GM21390 (cell line): ENCODE results near the gene TRABD2B.
A peak's percentile ranks its signal among the peaks of the same experiment; 100 is the strongest.

Source experiments
- ATAC-seq: cut with Tn5 transposase; IDR thresholded peaks from one replicate; pipeline ENCODE4 v1.9.1; 2021; ENCODE audit not compliant: unreplicated experiment

TRABD2B gene

DNA sequence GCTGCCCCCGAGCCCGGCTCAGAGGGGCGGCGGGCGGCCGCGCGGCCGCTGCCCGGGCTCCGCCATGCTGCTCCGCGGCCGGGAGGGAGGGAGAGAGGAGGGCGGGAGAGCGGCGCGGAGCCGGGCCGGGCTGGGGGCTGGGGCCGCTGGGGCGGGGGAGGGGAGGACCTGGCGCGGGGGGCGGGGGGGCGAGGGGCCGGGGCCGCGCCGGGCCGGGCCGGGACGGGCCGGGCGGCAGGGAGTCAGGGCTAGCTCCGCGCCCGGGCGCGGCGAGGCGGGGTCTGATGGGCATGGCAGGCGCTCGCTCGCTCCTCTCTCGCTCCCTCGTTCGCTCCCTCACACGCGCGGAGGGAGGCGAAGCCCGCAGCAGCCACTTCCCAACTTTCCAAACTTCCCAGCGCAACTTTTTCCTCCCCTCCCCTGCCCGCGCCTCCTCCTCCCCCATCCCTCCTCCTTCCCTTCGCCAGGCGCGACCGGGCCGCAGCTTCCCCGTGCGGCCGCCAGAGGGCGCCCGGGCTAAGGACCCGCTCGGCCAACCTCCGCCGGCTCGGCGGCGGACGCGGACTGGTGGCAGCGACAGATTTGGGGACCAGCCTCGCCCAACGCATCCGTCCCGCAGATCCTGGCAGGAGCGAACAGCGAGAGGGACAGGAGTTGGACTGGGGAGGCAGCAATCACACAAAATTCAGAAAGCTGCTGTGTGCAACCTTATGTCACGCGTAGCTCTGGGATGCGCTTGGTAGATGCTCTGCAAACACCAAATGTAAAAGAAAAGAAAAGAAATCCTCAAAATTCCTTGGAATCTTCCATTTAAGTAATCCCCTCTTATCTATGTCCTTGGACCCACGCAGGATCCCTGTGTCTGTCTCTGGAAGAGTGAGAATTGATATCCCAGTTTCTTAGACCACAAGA, at the start of gene TRABD2B:
TRABD2B (minus strand) TSS at position 97 of the 912 bp plus-strand sequence.
- ATAC-seq, result peak; percentile 89

DNA sequence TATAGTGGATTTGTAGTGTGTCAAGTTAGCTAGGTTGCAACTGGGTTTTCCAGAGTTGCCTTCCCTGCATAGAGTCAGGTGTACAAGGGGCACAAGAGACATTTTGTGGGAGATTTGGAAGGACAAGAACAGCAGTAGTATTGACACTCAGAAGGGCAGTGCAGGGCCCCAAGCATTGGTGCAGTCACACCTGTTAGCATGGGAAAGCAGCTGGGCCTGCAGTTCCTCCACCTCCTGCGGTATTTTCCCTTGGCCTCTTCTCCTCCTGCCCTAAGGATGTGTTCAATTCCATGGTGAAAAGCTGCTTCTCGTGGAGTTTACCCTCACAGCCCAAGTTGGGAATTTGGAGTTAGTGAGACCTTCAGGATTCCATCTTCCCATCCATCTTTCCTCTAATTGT, 47.1 kb upstream of the TRABD2B start:
- ATAC-seq, result no peak

DNA sequence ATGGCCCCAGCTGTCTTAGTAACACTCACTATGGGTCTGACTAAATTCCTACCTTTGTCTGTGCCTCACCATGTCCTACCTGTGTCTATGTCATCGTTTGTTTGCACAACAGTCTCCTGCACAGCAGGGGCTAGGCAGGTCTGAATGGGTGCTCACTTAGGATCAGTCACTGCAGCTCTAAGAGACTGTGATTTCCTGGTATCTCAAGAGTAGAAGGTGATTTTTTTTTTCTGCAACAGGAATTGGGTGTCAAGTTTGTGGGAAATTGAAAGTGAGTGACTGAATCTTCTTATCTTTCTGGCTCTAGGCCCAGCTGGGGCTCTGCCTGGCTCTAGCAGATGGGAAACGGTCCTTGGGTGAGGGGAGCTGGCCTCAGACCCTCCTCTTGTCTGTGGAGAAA, 46.4 kb upstream of the TRABD2B start:
- ATAC-seq, result no peak

DNA sequence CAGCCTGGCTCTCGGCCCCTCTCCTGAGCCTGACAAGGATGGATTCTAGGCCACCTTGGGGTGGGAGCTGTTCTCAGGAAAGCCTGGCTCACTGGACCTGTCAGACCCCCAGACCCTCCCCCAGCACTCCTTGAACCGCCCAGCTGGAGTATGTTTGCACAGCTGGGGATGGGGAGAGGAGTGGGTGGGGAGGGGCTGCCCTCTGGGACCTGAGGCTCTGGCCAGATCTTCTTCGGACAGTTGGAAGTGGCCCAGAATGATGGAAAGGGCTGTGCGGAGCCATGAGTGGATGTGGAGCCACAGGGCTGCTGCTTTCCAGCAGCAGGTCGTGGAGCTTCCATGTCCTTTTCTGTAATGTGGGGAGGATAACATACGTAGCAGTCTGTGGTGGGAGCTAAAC, 43.0 kb upstream of the TRABD2B start:
- ATAC-seq, result no peak

DNA sequence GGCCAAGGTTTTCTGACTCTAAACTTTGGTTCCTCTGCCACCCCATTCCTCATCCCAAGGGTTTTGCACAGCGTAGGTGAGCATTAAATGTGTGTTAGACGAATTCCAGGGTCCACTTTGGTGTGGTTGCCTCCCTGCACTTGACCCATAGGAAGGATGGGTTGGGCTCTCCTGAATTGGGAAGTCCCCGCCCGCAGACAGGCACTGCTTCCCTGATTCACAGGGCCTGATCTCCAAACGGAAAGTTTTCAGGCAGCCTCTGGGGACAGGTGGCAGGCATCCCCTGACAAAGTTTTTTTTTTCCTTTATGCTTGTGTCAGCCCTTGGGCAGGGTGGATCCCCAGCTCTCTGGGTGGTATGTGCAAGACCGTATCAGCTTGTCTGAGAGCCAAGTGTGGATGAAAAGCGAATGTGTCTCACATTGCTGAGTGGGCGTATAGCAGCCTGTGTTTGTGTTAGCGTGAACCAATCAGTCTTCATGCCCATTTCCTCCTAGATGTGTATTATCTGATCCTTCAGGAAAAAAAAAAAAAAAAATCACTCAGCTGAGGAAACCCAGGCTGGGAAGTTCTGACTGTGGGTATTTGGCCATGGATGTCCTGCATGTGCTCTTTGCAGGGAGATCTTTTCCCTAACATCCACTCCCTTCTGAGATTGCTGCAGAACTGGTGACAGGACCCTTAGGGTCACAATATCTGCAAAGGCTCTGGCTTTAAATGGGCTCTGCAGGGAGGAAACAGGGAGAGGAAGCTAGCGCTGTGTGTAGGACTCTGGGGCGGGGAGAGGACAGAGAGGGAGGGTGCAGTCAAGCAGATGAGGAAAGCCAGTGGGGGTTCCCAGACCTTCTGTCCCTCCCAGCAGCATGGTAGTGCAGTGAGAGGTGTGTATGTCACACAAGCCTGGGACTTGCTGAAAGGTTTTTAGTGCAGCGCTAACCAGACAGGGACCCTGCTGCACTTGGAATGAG, 42.2 kb upstream of the TRABD2B start:
- no peak for ATAC-seq

DNA sequence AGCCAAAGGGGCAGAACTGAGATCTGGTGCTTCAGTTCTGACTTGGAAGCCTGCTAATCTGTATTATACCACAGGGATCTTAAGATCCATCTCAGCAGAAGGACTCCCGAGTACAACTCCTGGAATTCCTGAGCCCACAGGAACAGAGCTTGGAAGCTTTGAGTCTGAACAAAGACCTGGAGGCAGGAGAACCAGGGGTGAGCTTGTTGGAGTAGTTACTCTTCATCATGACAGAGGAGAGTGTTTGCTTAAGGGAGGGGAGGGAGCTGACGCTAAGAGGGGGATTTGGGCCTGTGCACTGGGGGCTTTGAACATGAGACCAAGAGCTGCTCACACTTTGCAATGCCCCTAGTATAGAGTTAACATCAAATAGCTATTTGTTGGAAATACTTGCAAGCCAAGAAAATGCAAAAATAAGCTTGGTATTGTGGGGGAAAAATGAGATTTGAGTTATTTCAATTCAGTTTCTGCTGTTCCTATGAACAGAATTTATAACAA, 41.1 kb upstream of the TRABD2B start:
- no peak for ATAC-seq

DNA sequence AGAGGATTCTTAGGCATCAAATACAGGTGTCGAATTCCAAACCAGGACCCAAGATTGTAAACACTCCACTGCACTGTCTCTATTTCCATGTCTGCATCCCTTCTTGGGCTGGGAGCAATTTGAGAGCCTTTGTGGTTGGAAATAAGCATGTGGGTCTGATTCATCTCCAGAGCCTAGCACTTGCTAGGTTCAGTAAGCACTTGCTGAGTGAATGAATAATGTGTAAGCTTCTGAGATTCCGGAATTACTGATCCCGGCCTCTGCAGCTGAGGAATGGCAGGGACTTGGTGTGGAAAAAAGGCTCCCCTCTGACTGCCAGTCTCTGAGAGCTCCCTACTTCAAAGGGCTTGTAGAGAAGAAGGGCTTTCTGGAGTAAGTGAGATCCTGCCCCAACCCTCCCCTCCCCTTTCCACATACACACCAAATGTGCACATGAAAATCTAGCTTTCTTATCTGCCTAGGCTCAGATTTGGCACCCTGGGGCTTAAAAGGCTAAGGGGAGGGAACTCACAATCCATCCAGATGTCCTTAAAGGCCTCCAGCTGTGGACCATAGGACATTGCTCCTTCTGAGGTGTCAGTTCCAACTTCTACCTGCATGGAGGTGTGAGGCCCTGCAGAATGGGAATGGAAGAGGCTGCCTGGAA, 39.6 kb upstream of the TRABD2B start:
- no peak for ATAC-seq

DNA sequence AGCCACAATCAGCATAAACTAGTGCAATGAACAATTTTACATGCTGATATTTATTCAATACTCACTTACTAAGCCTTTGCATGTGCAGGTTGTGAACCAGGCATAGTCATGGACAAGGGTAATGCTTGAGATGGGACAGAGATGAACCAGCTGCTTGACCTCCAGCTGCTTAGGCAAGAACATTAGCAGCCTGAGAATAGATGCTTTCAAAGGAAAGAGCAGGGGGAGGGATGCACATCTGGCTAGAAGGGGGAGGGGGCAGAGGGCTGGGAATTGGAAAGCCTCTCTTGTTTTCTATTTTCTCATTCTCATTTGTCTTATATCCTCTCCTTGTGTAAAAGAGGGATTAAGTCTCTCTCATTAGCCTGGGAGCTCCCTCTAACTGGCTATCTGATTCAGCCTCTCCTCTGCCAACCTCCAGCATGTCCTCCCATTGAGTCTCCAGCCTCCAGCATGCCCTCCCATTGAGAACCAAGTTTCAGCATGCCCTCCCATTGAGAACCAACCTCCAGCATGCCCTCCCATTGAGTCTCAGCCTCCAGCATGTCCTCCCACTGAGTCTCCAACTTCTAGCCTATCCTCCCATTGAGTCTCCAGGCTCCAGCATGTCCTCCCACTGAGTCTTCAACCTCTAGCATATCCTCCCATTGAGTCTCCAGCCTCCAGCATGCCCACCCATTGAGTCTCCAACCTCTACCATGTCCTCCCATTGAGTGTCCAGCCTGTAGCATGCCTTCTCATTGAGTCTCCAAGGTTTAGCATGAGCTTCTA, 38.4 kb upstream of the TRABD2B start:
- no peak for ATAC-seq

DNA sequence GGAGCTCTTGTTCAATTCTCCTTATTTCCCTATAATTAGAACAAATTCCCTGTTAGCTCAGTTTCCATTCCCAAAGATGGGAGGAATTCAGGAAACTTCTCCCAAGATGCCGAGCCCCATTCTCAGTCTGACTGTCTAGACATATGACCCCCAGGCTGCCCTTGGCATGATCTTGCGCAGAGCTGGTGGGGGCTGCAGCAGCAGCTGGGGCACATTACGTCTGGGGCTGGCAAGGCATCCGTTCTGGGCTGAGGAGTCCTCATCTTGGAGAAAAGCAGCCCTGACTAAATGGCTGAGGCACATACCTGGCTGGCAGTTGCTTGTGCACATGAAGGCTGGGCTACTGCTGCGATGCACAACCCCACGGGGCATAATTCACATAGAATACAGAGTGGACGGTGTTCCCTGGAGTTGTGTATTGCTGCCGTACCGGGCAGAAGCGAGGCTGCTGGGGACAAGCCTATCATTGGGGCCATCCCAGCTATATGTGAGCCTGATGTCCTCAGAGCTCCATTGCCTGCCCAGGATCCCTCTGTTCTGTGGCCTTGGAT, 36.4 kb upstream of the TRABD2B start:
- no peak for ATAC-seq

DNA sequence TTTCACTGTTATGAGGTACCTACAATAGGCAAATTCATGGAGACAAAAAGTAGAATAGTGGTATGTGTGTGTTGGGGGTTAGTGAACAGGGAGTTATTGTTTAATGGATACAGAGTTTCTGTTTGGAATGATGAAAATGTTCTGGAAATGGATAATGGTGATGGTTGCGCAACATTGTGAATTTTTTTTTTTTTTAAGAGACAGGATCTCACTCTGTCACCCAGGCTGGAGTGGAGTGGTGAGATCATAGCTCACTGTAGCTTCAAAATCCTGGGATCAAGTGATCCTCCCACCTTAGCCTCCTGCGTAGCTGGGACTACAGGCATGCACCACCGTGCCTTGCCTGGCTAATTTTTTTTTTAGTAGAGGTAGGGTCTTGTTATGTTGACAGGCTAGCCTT, 34.5 kb upstream of the TRABD2B start:
- ATAC-seq, result no peak

DNA sequence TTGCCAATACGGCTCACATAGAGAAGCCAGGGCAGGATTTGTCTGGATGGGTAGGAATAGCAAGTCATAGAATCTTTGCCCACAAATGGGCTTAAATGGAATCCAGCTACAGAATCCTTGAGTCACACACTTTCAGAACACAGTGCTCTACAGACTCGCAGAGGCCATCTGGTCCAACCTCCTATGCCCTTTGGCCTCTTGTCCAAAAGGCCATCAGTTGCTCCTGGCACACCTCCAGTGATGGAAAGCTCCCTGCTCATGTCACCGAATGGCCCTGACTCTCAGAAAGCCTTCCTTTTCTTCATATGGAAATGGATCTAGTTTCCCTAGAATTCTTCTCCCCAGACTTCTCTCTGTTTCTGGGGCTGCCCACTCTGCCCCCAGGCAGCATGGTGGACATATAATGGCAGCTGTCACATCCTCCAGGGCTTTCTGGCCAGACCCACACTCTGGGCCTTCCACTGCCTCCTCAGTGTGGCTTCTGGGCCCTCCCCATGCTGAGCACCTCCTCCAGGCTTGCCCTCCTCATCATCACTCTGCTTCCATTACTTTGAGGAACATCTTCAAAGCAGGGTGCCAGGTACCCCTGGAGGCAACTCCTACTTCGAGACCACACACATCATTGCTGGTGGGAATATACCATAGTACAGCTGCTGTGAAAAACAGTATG, 33.6 kb upstream of the TRABD2B start:
- ATAC-seq, result no peak

DNA sequence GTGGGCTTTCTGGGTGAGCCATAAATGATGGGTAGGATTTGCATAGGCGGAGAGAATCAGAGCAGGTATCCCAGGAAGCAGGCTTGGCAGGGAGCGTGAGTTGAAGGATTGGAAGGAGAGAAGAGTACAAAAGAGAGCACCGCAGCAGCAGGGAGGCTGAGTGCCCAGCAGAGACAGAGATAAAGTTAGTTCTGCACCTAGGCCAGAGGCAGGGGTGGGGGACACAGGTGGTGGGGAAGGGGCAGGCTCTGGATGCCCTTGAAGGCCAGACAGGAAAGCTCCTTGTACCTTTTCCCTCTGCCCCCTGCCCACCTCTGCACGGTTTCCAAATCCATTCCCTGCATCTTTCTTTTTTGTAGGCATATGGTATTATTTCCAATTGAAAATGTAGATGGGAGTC, 33.0 kb upstream of the TRABD2B start:
- no peak for ATAC-seq

DNA sequence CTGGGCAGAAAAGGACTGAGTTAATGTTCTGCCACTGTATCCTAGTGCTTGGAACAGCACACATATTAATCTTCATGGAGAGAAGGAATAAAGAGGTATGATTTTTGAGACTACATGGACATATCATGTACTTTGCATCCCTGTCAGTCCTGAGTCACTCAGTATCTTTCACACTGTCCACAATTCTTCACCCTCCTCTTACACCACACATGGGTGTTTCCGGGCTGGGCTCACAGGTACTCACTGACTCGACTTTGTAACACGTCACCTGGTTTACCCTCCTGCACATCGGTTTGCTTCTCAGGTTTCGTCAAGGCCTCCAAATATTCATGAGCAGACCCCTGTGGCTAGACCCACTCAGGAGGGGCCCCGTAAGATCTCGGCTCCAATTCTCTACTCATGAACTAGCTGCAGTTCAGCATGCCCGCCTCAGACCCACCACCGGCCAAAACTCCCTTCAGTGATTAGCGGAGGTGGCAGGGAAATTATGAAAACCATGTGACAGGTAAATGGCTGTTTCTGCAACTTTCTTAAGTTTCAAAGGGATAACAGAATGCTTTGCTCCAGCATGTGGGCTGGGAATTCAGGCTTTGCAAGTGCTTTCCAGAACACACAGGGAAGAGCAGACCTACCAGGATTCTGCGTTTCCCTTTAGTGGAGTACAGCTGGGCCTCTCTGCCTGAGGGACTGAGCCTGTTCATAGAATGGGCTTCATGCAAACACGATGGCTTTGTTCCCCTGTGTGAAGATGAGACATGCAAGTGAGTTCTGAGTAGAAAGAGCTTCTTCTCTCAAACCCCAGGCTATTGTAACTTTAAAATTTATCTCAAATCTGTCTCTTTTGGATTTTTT, 31.3 kb upstream of the TRABD2B start:
- no peak for ATAC-seq

DNA sequence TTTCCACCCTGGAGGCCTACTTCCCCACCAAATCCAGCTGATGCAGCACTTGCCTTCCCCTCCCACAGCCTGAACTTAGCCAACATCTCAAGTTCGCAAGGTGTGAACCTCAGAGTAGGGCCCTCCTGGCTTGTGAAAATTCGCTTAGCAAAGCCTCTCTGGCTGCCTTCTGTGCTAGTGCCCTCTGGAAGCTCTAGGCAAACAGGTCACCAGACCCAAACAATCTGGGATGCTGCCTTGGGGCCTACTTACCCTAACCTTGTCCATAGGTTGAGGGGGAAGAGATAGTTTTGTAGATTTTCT, 30.3 kb upstream of the TRABD2B start:
- no peak for ATAC-seq

DNA sequence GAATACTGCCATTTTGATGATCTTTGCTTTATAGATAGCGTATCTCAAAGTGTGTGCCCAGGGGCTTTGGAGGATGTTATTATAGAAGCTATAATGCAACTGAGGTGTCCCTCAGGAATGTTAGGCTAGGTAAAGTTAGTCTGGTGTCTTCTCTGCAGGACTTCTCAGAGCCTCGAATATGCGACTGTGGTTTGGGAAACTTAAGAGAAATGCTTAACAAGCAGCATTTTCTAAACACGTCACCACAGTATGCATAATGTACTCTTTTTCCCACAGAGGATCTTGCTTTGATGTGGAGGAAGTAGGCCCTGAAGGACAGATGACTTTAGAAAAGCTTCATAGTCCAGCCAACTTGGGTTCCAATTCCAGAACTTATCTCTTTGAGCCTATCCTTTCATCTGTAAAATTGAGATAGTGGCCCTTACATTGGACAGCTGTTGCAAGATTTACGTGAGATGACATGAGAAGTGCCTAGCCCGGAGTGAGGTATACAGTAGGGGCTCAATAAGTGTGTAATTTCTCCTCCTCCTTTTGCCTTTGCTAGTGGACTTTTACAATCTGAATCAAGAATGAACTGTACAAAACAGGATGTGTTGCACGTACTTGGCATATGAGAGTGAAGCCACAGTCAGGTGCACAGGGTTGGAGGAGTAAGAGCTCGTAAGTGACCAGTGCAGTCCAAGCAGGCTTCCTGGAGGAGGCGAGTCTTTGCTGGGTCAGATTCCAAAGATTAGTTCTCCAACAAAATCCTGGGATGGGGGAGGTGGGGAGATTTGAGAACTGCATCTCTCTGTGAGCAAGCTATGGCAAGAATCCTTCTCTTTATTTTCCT, 29.7 kb upstream of the TRABD2B start:
- no peak for ATAC-seq

DNA sequence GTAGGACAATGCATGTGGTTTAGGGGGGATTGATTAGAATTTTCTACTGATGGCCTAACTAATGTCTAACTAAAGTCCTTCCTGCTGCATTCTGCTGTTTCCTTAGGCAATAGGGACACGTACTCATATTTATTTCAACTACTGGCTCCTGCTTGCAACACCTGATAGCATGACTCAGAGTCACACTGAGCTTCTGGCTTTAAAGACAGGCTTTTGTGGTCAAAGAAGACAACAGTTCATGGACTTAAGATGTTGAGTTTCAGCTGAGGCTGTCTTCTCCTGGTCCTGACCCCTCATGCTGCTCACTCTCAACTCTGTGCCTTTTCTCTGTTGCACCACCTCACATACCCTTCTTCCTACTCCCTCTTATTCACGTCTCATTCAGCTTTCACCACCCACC, 29.1 kb upstream of the TRABD2B start:
- no peak for ATAC-seq

DNA sequence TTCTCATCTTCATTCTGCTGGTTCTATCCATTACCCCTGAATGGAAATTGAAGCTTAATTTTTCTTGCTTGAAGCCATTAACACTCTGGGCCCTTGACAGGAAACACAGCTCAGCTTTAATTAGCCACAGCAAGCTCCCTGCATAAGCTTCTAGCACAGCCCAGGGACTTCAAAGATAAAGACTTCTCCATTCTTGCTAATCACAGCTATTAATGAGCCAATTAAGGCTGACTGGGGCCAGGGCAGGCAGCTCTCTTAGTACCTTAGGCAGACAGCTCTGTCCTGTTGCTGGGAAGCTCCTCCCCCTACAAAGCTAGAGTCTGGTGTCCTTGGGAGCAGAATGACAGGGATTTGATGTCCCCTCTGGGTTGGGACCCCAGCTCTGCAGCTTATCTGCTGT, 27.9 kb upstream of the TRABD2B start:
- ATAC-seq, result no peak

DNA sequence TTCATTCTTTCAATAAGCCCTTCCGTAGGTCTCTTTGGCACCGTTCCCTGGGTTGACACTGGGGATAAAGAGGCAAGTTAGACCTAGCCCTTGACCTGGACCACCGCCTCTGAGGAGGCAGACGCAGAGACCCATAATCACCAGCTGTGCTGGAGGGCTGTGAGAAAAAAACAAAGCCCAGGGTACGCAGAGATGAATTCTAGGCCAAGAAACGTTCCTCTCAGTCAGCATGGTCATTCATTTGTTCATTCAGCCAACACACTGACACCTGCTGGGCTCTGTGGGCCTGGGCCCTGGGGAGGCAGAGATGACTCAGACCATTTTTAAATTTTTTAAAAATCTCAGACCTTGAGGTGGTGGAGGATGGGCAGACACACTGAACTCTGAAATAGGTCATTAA, 26.3 kb upstream of the TRABD2B start:
- no peak for ATAC-seq
